ENCODE measurements around the gene MTRR. TPM values are rescaled to one million over a fixed set of nuclear protein-coding genes. Genes with fewer than 3 reads are reported as not detected.

MTRR gene
- total RNA-seq, 1 donor from 2014 or later = 40.9 TPM

- Mint-ChIP-seq H3K36me3 (ENCODE audit: unreplicated experiment) (peaks cover 62% of the 10 kb centered on the region), H3K27ac (ENCODE audit: unreplicated experiment) (no peak overlapping the region), H3K4me1 (ENCODE audit: unreplicated experiment) (peaks cover 12% of the 10 kb centered on the region), H3K9me3 (ENCODE audit: unreplicated experiment) (no peaks in the 10 kb centered on the region), H3K4me3 (ENCODE audit: unreplicated experiment) (no peak overlapping the region), H3K27me3 (ENCODE audit: unreplicated experiment) (no peaks in the 10 kb centered on the region)
- no peak for TF ChIP-seq CTCF (IDR thresholded peaks at IDR 0.05)
- DNase-seq (ENCODE audit: extremely low spot score, unreplicated experiment) = no peak
Measured at GRCh38 chr5:7878381-7878873, 9.5 kb downstream of the MTRR start.

- DNase-seq (ENCODE audit: extremely low spot score, unreplicated experiment) = no peak
- peaks cover 12% of the 10 kb centered on the region for H3K4me1 Mint-ChIP-seq (ENCODE audit: unreplicated experiment)
- TF ChIP-seq CTCF (IDR thresholded peaks at IDR 0.05) = no peak
- H3K27me3 Mint-ChIP-seq (ENCODE audit: unreplicated experiment) = no peaks in the 10 kb centered on the region
- H3K36me3 Mint-ChIP-seq (ENCODE audit: unreplicated experiment) = peaks cover 54% of the 10 kb centered on the region
- no peak overlapping the region for H3K4me3 Mint-ChIP-seq (ENCODE audit: unreplicated experiment)
- H3K27ac Mint-ChIP-seq (ENCODE audit: unreplicated experiment) = no peak overlapping the region
- no peaks in the 10 kb centered on the region for H3K9me3 Mint-ChIP-seq (ENCODE audit: unreplicated experiment)
Measured at GRCh38 chr5:7881091-7881490, 12.1 kb downstream of the MTRR start.

- H3K27me3 Mint-ChIP-seq (ENCODE audit: unreplicated experiment) = no peaks in the 10 kb centered on the region
- DNase-seq (ENCODE audit: extremely low spot score, unreplicated experiment) = no peak
- peaks cover 12% of the 10 kb centered on the region for H3K4me1 Mint-ChIP-seq (ENCODE audit: unreplicated experiment)
- H3K27ac Mint-ChIP-seq (ENCODE audit: unreplicated experiment) = no peak overlapping the region
- H3K9me3 Mint-ChIP-seq (ENCODE audit: unreplicated experiment) = no peaks in the 10 kb centered on the region
- TF ChIP-seq CTCF (IDR thresholded peaks at IDR 0.05) = no peak
- peaks cover 54% of the 10 kb centered on the region for H3K36me3 Mint-ChIP-seq (ENCODE audit: unreplicated experiment)
- H3K4me3 Mint-ChIP-seq (ENCODE audit: unreplicated experiment) = no peak overlapping the region
Measured at GRCh38 chr5:7881816-7882215, 12.9 kb downstream of the MTRR start.

GRCh38 chr5:7882926-7883325 is 14.0 kb downstream of the MTRR start:
- peaks cover 50% of the 10 kb centered on the region for H3K36me3 Mint-ChIP-seq (ENCODE audit: unreplicated experiment)
- no peak overlapping the region for H3K27ac Mint-ChIP-seq (ENCODE audit: unreplicated experiment)
- TF ChIP-seq CTCF (IDR thresholded peaks at IDR 0.05) = no peak
- H3K9me3 Mint-ChIP-seq (ENCODE audit: unreplicated experiment) = no peaks in the 10 kb centered on the region
- DNase-seq (ENCODE audit: extremely low spot score, unreplicated experiment) = no peak
- peaks cover 13% of the 10 kb centered on the region for H3K4me1 Mint-ChIP-seq (ENCODE audit: unreplicated experiment)
- no peaks in the 10 kb centered on the region for H3K27me3 Mint-ChIP-seq (ENCODE audit: unreplicated experiment)
- H3K4me3 Mint-ChIP-seq (ENCODE audit: unreplicated experiment) = no peak overlapping the region

GRCh38 chr5:7884491-7885267 is 15.7 kb downstream of the MTRR start:
- TF ChIP-seq CTCF (IDR thresholded peaks at IDR 0.05) = no peak
- no peaks in the 10 kb centered on the region for H3K9me3 Mint-ChIP-seq (ENCODE audit: unreplicated experiment)
- H3K27me3 Mint-ChIP-seq (ENCODE audit: unreplicated experiment) = no peaks in the 10 kb centered on the region
- H3K36me3 Mint-ChIP-seq (ENCODE audit: unreplicated experiment) = peaks cover 43% of the 10 kb centered on the region
- H3K27ac Mint-ChIP-seq (ENCODE audit: unreplicated experiment) = peak overlapping the region; percentile 6
- H3K4me1 Mint-ChIP-seq (ENCODE audit: unreplicated experiment) = peaks cover 10% of the 10 kb centered on the region
- no peak overlapping the region for H3K4me3 Mint-ChIP-seq (ENCODE audit: unreplicated experiment)
- DNase-seq (ENCODE audit: extremely low spot score, unreplicated experiment) = no peak

Data from osteocyte (in vitro differentiated cells).